Bone marrow (tissue), 2 donors: ENCODE data around the gene PNLIPRP2.

Experiments used
- DNase-seq, 2 donors: peaks; one replicate each; lab custom pipeline; 2025; lab: John Stamatoyannopoulos, UW

PNLIPRP2 gene

GRCh38 chr10:116612107-116612769 is 8.5 kb upstream of the PNLIPRP2 start:
- no peak for DNase-seq

- DNase-seq, result no peak
Measured at GRCh38 chr10:116613471-116613870, 7.3 kb upstream of the PNLIPRP2 start.

- no peak for DNase-seq
Measured at GRCh38 chr10:116614796-116615195, 6.0 kb upstream of the PNLIPRP2 start.

GRCh38 chr10:116615199-116615776 is 5.5 kb upstream of the PNLIPRP2 start:
- DNase-seq, result no peak

GRCh38 chr10:116621476-116621875 is 723 bp downstream of the PNLIPRP2 start:
- DNase-seq, result no peak

GRCh38 chr10:116621934-116622655 is 1.3 kb downstream of the PNLIPRP2 start:
- no peak for DNase-seq

- no peak for DNase-seq
Measured at GRCh38 chr10:116625845-116626244, 5.1 kb downstream of the PNLIPRP2 start.

- DNase-seq, result no peak
Measured at GRCh38 chr10:116626815-116627214, 6.1 kb downstream of the PNLIPRP2 start.

GRCh38 chr10:116627386-116627933 is 6.7 kb downstream of the PNLIPRP2 start:
- no peak for DNase-seq

- DNase-seq, result no peak
Measured at GRCh38 chr10:116629340-116629739, 8.6 kb downstream of the PNLIPRP2 start.

GRCh38 chr10:116630020-116630419 is 9.3 kb downstream of the PNLIPRP2 start:
- DNase-seq, result no peak

- no peak for DNase-seq
Measured at GRCh38 chr10:116631871-116632295, 11.1 kb downstream of the PNLIPRP2 start.

- no peak for DNase-seq
Measured at GRCh38 chr10:116632596-116633215, 12.0 kb downstream of the PNLIPRP2 start.

- DNase-seq, result no peak
Measured at GRCh38 chr10:116633216-116633600, 12.5 kb downstream of the PNLIPRP2 start.

- DNase-seq, result no peak
Measured at GRCh38 chr10:116634126-116634975, 13.6 kb downstream of the PNLIPRP2 start.

- DNase-seq, result no peak
Measured at GRCh38 chr10:116636385-116636784, 15.6 kb downstream of the PNLIPRP2 start.

GRCh38 chr10:116636976-116637375 is 16.2 kb downstream of the PNLIPRP2 start:
- DNase-seq, result no peak

- DNase-seq, result no peak
Measured at GRCh38 chr10:116637830-116638229, 17.1 kb downstream of the PNLIPRP2 start.

- no peak for DNase-seq
Measured at GRCh38 chr10:116646502-116646901, 25.7 kb downstream of the PNLIPRP2 start.

GRCh38 chr10:116648903-116649302 is 28.1 kb downstream of the PNLIPRP2 start:
- DNase-seq, result no peak

- DNase-seq, result no peak
Measured at GRCh38 chr10:116653885-116654284, 33.1 kb downstream of the PNLIPRP2 start.

- DNase-seq, result no peak
Measured at GRCh38 chr10:116654816-116655215, 34.1 kb downstream of the PNLIPRP2 start.
